Stimulated activated effector memory CD8-positive, alpha-beta T cell treated with anti-CD3 and anti-CD28 coated beads, Interleukin-12 subunit alpha, Interleukin-12 subunit beta, amount 100 ng/mL, for 72 hours (primary cell): ENCODE data around the gene ZNF784.
A peak's percentile ranks its signal among the peaks of the same experiment; 100 is the strongest.

Experiments
- ATAC-seq: fragments of 150-1000 bp; cut with Tn5 transposase; 2 replicates; pipeline ENCODE4 v1.10.0; 2021
- DNase-seq, 2 donors: peaks; one replicate each; pipeline ENCODE4 v3.0.0; 2021 to 2022; ENCODE audit warnings: low spot score in 2 of 2
- H3K27ac Mint-ChIP-seq: one replicate; pipeline ENCODE4 v1.8.0; 2022; ENCODE audit warnings: mild to moderate bottlenecking, mixed read lengths
- H3K36me3 Mint-ChIP-seq: one replicate; pipeline ENCODE4 v1.8.0; 2022; ENCODE audit warnings: mild to moderate bottlenecking, mixed read lengths
- H3K4me1 Mint-ChIP-seq: one replicate; pipeline ENCODE4 v1.8.0; 2022; ENCODE audit warnings: mixed read lengths
- H3K4me3 Mint-ChIP-seq: one replicate; pipeline ENCODE4 v1.8.0; 2022; ENCODE audit warnings: mild to moderate bottlenecking, mixed read lengths
- H3K9me3 Mint-ChIP-seq: one replicate; pipeline ENCODE4 v1.8.0; 2022; ENCODE audit warnings: mixed read lengths

Gene ZNF784

GRCh38 chr19:55622242-55622969 lies 2.0 kb downstream of the ZNF784 start:
- DNase-seq (no peak), ATAC-seq (no peak)
- Mint-ChIP-seq H3K4me1 (peaks cover 33% of the 10 kb centered on the region), H3K9me3 (no peaks in the 10 kb centered on the region), H3K36me3 (peaks cover 58% of the 10 kb centered on the region), H3K27ac (no peak overlapping the region), H3K4me3 (no peak overlapping the region)

- no peak overlapping the region for H3K27ac Mint-ChIP-seq
- H3K36me3 Mint-ChIP-seq = peaks cover 62% of the 10 kb centered on the region
- peaks cover 29% of the 10 kb centered on the region for H3K4me1 Mint-ChIP-seq
These were observed 2.6 kb downstream of the ZNF784 start for GRCh38 chr19:55621673-55622231.

GRCh38 chr19:55621205-55621672 lies 3.1 kb downstream of the ZNF784 start:
- Mint-ChIP-seq H3K4me3 (no peak overlapping the region), H3K4me1 (peaks cover 24% of the 10 kb centered on the region), H3K27ac (peak overlapping the region; percentile 43), H3K36me3 (peaks cover 60% of the 10 kb centered on the region), H3K9me3 (no peaks in the 10 kb centered on the region)
- ATAC-seq = no peak
- DNase-seq = no peak

More at GRCh38 chr19:55621673-55622231, 2.6 kb downstream of the ZNF784 start:
- no peak for DNase-seq
- ATAC-seq = no peak
- Mint-ChIP-seq H3K9me3 (no peaks in the 10 kb centered on the region), H3K4me3 (no peak overlapping the region)

- DNase-seq = no peak
- H3K4me1 Mint-ChIP-seq = peaks cover 19% of the 10 kb centered on the region
- no peaks in the 10 kb centered on the region for H3K9me3 Mint-ChIP-seq
- H3K27ac Mint-ChIP-seq = peak overlapping the region; percentile 43
- peaks cover 55% of the 10 kb centered on the region for H3K36me3 Mint-ChIP-seq
- H3K4me3 Mint-ChIP-seq = no peak overlapping the region
- peak; percentile 4 for ATAC-seq
These were observed 3.8 kb downstream of the ZNF784 start for GRCh38 chr19:55620410-55621204.

- no peak overlapping the region for H3K27ac Mint-ChIP-seq
- no peak overlapping the region for H3K4me3 Mint-ChIP-seq
These were observed 5.1 kb downstream of the ZNF784 start for GRCh38 chr19:55619286-55619685.

GRCh38 chr19:55618426-55618825 lies 5.9 kb downstream of the ZNF784 start:
- DNase-seq = no peak
- Mint-ChIP-seq H3K27ac (no peak overlapping the region), H3K9me3 (no peaks in the 10 kb centered on the region), H3K4me1 (peaks cover 2% of the 10 kb centered on the region), H3K4me3 (no peak overlapping the region), H3K36me3 (peaks cover 43% of the 10 kb centered on the region)
- ATAC-seq = no peak

More at GRCh38 chr19:55619286-55619685, 5.1 kb downstream of the ZNF784 start:
- Mint-ChIP-seq H3K9me3 (no peaks in the 10 kb centered on the region), H3K4me1 (peaks cover 10% of the 10 kb centered on the region), H3K36me3 (peaks cover 50% of the 10 kb centered on the region)
- no peak for ATAC-seq
- no peak for DNase-seq

- Mint-ChIP-seq H3K9me3 (no peaks in the 10 kb centered on the region), H3K4me3 (no peak overlapping the region), H3K36me3 (peaks cover 43% of the 10 kb centered on the region), H3K27ac (no peak overlapping the region), H3K4me1 (peaks cover 9% of the 10 kb centered on the region)
- DNase-seq (no peak), ATAC-seq (no peak)
These were observed 6.9 kb downstream of the ZNF784 start for GRCh38 chr19:55617426-55617825.

- H3K36me3 Mint-ChIP-seq = peaks cover 43% of the 10 kb centered on the region
- DNase-seq (no peak), ATAC-seq (no peak)
- peaks cover 17% of the 10 kb centered on the region for H3K4me1 Mint-ChIP-seq
- no peak overlapping the region for H3K27ac Mint-ChIP-seq
- no peaks in the 10 kb centered on the region for H3K9me3 Mint-ChIP-seq
- H3K4me3 Mint-ChIP-seq = no peak overlapping the region
These were observed 7.9 kb downstream of the ZNF784 start for GRCh38 chr19:55616395-55616875.

- no peak overlapping the region for H3K4me3 Mint-ChIP-seq
- H3K4me1 Mint-ChIP-seq = peaks cover 24% of the 10 kb centered on the region
- peaks cover 41% of the 10 kb centered on the region for H3K36me3 Mint-ChIP-seq
- DNase-seq (no peak), ATAC-seq (no peak)
- no peak overlapping the region for H3K27ac Mint-ChIP-seq
- H3K9me3 Mint-ChIP-seq = no peaks in the 10 kb centered on the region
These were observed 8.6 kb downstream of the ZNF784 start for GRCh38 chr19:55615543-55616394.

- DNase-seq = no peak
- Mint-ChIP-seq H3K4me3 (no peak overlapping the region), H3K36me3 (peaks cover 36% of the 10 kb centered on the region), H3K27ac (no peak overlapping the region), H3K9me3 (no peaks in the 10 kb centered on the region), H3K4me1 (peaks cover 31% of the 10 kb centered on the region)
- no peak for ATAC-seq
These were observed 9.4 kb downstream of the ZNF784 start for GRCh38 chr19:55614711-55615542.

- ATAC-seq (no peak), DNase-seq (no peak)
- Mint-ChIP-seq H3K4me1 (peaks cover 38% of the 10 kb centered on the region), H3K4me3 (no peak overlapping the region), H3K36me3 (peaks cover 38% of the 10 kb centered on the region), H3K9me3 (no peaks in the 10 kb centered on the region), H3K27ac (no peak overlapping the region)
These were observed 10.2 kb downstream of the ZNF784 start for GRCh38 chr19:55613930-55614710.

- no peak overlapping the region for H3K4me3 Mint-ChIP-seq
- DNase-seq (no peak), ATAC-seq (no peak)
- peaks cover 36% of the 10 kb centered on the region for H3K36me3 Mint-ChIP-seq
- H3K4me1 Mint-ChIP-seq = peaks cover 42% of the 10 kb centered on the region
- peak overlapping the region; percentile 83 for H3K27ac Mint-ChIP-seq
- no peaks in the 10 kb centered on the region for H3K9me3 Mint-ChIP-seq
These were observed 11.0 kb downstream of the ZNF784 start for GRCh38 chr19:55613396-55613795.

- no peak for ATAC-seq
- Mint-ChIP-seq H3K27ac (peak overlapping the region; percentile 83), H3K9me3 (no peaks in the 10 kb centered on the region), H3K36me3 (peaks cover 27% of the 10 kb centered on the region), H3K4me3 (no peak overlapping the region), H3K4me1 (peaks cover 54% of the 10 kb centered on the region)
- no peak for DNase-seq
These were observed 12.3 kb downstream of the ZNF784 start for GRCh38 chr19:55611983-55612645.
